GM19452 (cell line): ENCODE data around the gene FAM3D.

Experiments used
- ATAC-seq: cut with Tn5 transposase; IDR thresholded peaks from one replicate; pipeline ENCODE4 v1.9.1; 2021; ENCODE audit not compliant: unreplicated experiment

Gene FAM3D

GRCh38 chr3:58657036-58657520, 9.5 kb downstream of the FAM3D start:
- ATAC-seq, result no peak

GRCh38 chr3:58656631-58657030, 9.9 kb downstream of the FAM3D start:
- ATAC-seq, result no peak

GRCh38 chr3:58654466-58654865, 12.1 kb downstream of the FAM3D start:
- ATAC-seq, result no peak

- ATAC-seq, result no peak
Observed at GRCh38 chr3:58652624-58653023, 13.9 kb downstream of the FAM3D start.

GRCh38 chr3:58651276-58651675, 15.3 kb downstream of the FAM3D start:
- no peak for ATAC-seq

- ATAC-seq, result no peak
Observed at GRCh38 chr3:58647381-58648141, 19.0 kb downstream of the FAM3D start.

- ATAC-seq, result no peak
Observed at GRCh38 chr3:58646503-58646902, 20.1 kb downstream of the FAM3D start.

GRCh38 chr3:58645726-58646125, 20.8 kb downstream of the FAM3D start:
- no peak for ATAC-seq

GRCh38 chr3:58642846-58643245, 23.7 kb downstream of the FAM3D start:
- no peak for ATAC-seq

GRCh38 chr3:58640700-58641372, 25.7 kb downstream of the FAM3D start:
- ATAC-seq, result peak; percentile 85

GRCh38 chr3:58639842-58640241, 26.7 kb downstream of the FAM3D start:
- ATAC-seq, result no peak

GRCh38 chr3:58639001-58639400, 27.6 kb downstream of the FAM3D start:
- ATAC-seq, result no peak

- ATAC-seq, result no peak
Observed at GRCh38 chr3:58638591-58638990, 28.0 kb downstream of the FAM3D start.

- no peak for ATAC-seq
Observed at GRCh38 chr3:58637509-58637908, 29.1 kb downstream of the FAM3D start.

GRCh38 chr3:58635371-58636285, 30.9 kb downstream of the FAM3D start:
- no peak for ATAC-seq

GRCh38 chr3:58633157-58633865, 33.3 kb downstream of the FAM3D start:
- ATAC-seq, result no peak

- no peak for ATAC-seq
Observed at GRCh38 chr3:58631742-58632141, 34.8 kb downstream of the FAM3D start.

GRCh38 chr3:58630710-58631092, 35.9 kb downstream of the FAM3D start:
- no peak for ATAC-seq

- ATAC-seq, result no peak
Observed at GRCh38 chr3:58630076-58630709, 36.4 kb downstream of the FAM3D start.

GRCh38 chr3:58629629-58630028, 36.9 kb downstream of the FAM3D start:
- ATAC-seq, result no peak
